Measurements from ENCODE around the gene GRK4. TPM values are rescaled to one million over a fixed set of nuclear protein-coding genes. Genes with fewer than 3 reads are reported as not detected.
A peak's percentile ranks its signal among the peaks of the same experiment; 100 is the strongest.

Gene GRK4
- total and polyA plus RNA-seq, 10 of the 15 experiments (the other 5 are each of a cell fraction or from before 2014, with no cell fraction given) = 1.1 to 4.0 (median 2.5) TPM

GRCh38 chr4:3047464-3048286 lies 84.3 kb downstream of the GRK4 start (continued):
- TF ChIP-seq, protein P1, sequence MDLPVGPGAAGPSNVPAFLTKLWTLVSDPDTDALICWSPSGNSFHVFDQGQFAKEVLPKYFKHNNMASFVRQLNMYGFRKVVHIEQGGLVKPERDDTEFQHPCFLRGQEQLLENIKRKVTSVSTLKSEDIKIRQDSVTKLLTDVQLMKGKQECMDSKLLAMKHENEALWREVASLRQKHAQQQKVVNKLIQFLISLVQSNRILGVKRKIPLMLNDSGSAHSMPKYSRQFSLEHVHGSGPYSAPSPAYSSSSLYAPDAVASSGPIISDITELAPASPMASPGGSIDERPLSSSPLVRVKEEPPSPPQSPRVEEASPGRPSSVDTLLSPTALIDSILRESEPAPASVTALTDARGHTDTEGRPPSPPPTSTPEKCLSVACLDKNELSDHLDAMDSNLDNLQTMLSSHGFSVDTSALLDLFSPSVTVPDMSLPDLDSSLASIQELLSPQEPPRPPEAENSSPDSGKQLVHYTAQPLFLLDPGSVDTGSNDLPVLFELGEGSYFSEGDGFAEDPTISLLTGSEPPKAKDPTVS (IDR thresholded peaks at IDR 0.05; ENCODE audit: low read depth, low read length) = no peak
- TF ChIP-seq CREM (IDR thresholded peaks at IDR 0.05; ENCODE audit: low read depth) (peak; percentile 94), SIX5 (IDR thresholded peaks at IDR 0.05; ENCODE audit: low read depth, low read length, severe bottlenecking) (no peak), SKIL (IDR thresholded peaks at IDR 0.05; ENCODE audit: low read depth, poor library complexity, severe bottlenecking) (peak; percentile 85), ZSCAN29 (IDR thresholded peaks at IDR 0.05) (no peak; the same call in 1 of the 2 replicates), TCF12 (IDR thresholded peaks at IDR 0.05; ENCODE audit: low read depth, low read length) (peak; percentile 95), GATAD2B (conservative IDR thresholded peaks at IDR 0.05; ENCODE audit: low read depth) (peak; percentile 24; the same call in 1 of the 2 replicates), PAX8 (IDR thresholded peaks at IDR 0.05) (no peak), SP1 (IDR thresholded peaks at IDR 0.05; ENCODE audit: low read depth, low read length) (peak; percentile 48), SMAD1 (IDR thresholded peaks at IDR 0.05; ENCODE audit: low read depth, partially characterized antibody) (no peak), EP300 (IDR thresholded peaks at IDR 0.05; ENCODE audit: borderline replicate concordance in 1 of 2, control insufficient read depth in 1 of 2, low read depth in 2 of 2, low read length in 2 of 2) (peak in 1 of 2 experiments; percentile 71; a peak in 3 of 4 replicates), MLLT1 (IDR thresholded peaks at IDR 0.05) (no peak; the same call in 1 of the 2 replicates), IRF3 (IDR thresholded peaks at IDR 0.05) (no peak), RUNX3 (IDR thresholded peaks at IDR 0.05; ENCODE audit: low read length) (no peak), ZNF622 (IDR thresholded peaks at IDR 0.05) (no peak), NFIC (IDR thresholded peaks at IDR 0.05; ENCODE audit: low read depth, low read length) (no peak), SPI1 (IDR thresholded peaks at IDR 0.05; ENCODE audit: borderline replicate concordance, insufficient read depth, low read depth, low read length) (peak; percentile 66), RELA (IDR thresholded peaks at IDR 0.05; ENCODE audit: borderline replicate concordance, partially characterized antibody) (no peak), JUNB (IDR thresholded peaks at IDR 0.05) (peak; percentile 61; the same call in 1 of the 2 replicates)
- TF ChIP-seq, protein P2, sequence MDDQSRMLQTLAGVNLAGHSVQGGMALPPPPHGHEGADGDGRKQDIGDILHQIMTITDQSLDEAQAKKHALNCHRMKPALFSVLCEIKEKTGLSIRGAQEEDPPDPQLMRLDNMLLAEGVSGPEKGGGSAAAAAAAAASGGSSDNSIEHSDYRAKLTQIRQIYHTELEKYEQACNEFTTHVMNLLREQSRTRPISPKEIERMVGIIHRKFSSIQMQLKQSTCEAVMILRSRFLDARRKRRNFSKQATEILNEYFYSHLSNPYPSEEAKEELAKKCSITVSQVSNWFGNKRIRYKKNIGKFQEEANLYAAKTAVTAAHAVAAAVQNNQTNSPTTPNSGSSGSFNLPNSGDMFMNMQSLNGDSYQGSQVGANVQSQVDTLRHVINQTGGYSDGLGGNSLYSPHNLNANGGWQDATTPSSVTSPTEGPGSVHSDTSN (IDR thresholded peaks at IDR 0.05; ENCODE audit: insufficient replicate concordance, low read depth, low read length) = no peak
- TF ChIP-seq, protein P3, sequence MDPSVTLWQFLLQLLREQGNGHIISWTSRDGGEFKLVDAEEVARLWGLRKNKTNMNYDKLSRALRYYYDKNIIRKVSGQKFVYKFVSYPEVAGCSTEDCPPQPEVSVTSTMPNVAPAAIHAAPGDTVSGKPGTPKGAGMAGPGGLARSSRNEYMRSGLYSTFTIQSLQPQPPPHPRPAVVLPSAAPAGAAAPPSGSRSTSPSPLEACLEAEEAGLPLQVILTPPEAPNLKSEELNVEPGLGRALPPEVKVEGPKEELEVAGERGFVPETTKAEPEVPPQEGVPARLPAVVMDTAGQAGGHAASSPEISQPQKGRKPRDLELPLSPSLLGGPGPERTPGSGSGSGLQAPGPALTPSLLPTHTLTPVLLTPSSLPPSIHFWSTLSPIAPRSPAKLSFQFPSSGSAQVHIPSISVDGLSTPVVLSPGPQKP (IDR thresholded peaks at IDR 0.05; ENCODE audit: low read depth, low read length) = no peak
